Stimulated activated CD4-positive, alpha-beta T cell treated with anti-CD3 and anti-CD28 coated beads, Interleukin-4, amount 100 ng/mL, for 24 hours (primary cell): Measurements from ENCODE around the gene EXOC2.

Experiments
- DNase-seq: peaks from one replicate; pipeline ENCODE4 v3.0.0-alpha.2; 2020

EXOC2 gene

GRCh38 chr6:518218-518617 lies 174.7 kb downstream of the EXOC2 start:
- DNase-seq, result no peak

GRCh38 chr6:516213-516612 lies 176.7 kb downstream of the EXOC2 start:
- DNase-seq, result no peak

GRCh38 chr6:515267-515666 lies 177.7 kb downstream of the EXOC2 start:
- DNase-seq, result no peak

GRCh38 chr6:514396-514978 lies 178.5 kb downstream of the EXOC2 start:
- DNase-seq, result no peak

- DNase-seq, result no peak
Measured at GRCh38 chr6:513961-514360, 179.0 kb downstream of the EXOC2 start.

- no peak for DNase-seq
Measured at GRCh38 chr6:513058-513457, 179.9 kb downstream of the EXOC2 start.

GRCh38 chr6:511488-512137 lies 181.3 kb downstream of the EXOC2 start:
- DNase-seq, result no peak

GRCh38 chr6:509676-510075 lies 183.3 kb downstream of the EXOC2 start:
- DNase-seq, result no peak

- DNase-seq, result no peak
Measured at GRCh38 chr6:508614-509013, 184.3 kb downstream of the EXOC2 start.

GRCh38 chr6:508006-508405 lies 184.9 kb downstream of the EXOC2 start:
- no peak for DNase-seq

GRCh38 chr6:506920-507622 lies 185.9 kb downstream of the EXOC2 start:
- no peak for DNase-seq

- DNase-seq, result peak; percentile 84
Measured at GRCh38 chr6:506508-506907, 186.4 kb downstream of the EXOC2 start.

- no peak for DNase-seq
Measured at GRCh38 chr6:505374-505773, 187.6 kb downstream of the EXOC2 start.

GRCh38 chr6:504446-504980 lies 188.4 kb downstream of the EXOC2 start:
- no peak for DNase-seq

- DNase-seq, result no peak
Measured at GRCh38 chr6:503610-504362, 189.2 kb downstream of the EXOC2 start.

GRCh38 chr6:502761-503160 lies 190.2 kb downstream of the EXOC2 start:
- DNase-seq, result no peak

- peak; percentile 85 for DNase-seq
Measured at GRCh38 chr6:501891-502601, 190.9 kb downstream of the EXOC2 start.

- peak; percentile 56 for DNase-seq
Measured at GRCh38 chr6:499617-500016, 193.3 kb downstream of the EXOC2 start.

- peak; percentile 64 for DNase-seq
Measured at GRCh38 chr6:498795-499231, 194.1 kb downstream of the EXOC2 start.

GRCh38 chr6:497258-497657 lies 195.7 kb downstream of the EXOC2 start:
- no peak for DNase-seq

- no peak for DNase-seq
Measured at GRCh38 chr6:496649-497048, 196.3 kb downstream of the EXOC2 start.

- peak; percentile 45 for DNase-seq
Measured at GRCh38 chr6:494394-494793, 198.5 kb downstream of the EXOC2 start.

- no peak for DNase-seq
Measured at GRCh38 chr6:493840-494239, 199.1 kb downstream of the EXOC2 start.
